Measurements from ENCODE around the gene OR11A1.

OR11A1 gene, protein sequence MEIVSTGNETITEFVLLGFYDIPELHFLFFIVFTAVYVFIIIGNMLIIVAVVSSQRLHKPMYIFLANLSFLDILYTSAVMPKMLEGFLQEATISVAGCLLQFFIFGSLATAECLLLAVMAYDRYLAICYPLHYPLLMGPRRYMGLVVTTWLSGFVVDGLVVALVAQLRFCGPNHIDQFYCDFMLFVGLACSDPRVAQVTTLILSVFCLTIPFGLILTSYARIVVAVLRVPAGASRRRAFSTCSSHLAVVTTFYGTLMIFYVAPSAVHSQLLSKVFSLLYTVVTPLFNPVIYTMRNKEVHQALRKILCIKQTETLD

DNA sequence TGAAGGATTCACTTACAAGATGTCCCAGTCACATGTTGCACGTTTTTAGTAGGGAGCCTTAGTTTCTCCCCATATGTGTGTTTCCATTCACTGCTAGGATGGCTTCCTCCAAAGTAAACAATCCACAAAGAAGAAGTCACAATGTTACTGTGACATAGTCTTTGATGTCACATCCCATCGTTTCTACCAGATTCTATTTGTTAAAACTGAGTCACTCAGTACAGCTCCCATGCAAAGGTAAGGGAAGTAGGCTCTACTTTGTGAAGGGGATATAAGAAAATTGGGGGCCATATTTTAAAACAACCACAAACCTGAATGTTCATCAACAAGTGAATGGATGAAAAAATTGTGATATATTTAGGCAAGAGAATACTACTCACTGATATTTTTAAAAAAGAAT lies at the start of gene OR11A1, which contains the start of gene OR2H1:
Gene OR11A1, minus strand, starts transcription at position 101 of the 400 bp plus-strand sequence. CDS start 29,430 bp downstream, outside the sequence.
Gene OR2H1, plus strand, starts transcription at position 185 of the 400 bp plus-strand sequence. CDS start 4,615 bp downstream, outside the sequence.
- TF ChIP-seq GATA3 (IDR thresholded peaks at IDR 0.05; ENCODE audit: low read depth, low read length): no peak

DNA sequence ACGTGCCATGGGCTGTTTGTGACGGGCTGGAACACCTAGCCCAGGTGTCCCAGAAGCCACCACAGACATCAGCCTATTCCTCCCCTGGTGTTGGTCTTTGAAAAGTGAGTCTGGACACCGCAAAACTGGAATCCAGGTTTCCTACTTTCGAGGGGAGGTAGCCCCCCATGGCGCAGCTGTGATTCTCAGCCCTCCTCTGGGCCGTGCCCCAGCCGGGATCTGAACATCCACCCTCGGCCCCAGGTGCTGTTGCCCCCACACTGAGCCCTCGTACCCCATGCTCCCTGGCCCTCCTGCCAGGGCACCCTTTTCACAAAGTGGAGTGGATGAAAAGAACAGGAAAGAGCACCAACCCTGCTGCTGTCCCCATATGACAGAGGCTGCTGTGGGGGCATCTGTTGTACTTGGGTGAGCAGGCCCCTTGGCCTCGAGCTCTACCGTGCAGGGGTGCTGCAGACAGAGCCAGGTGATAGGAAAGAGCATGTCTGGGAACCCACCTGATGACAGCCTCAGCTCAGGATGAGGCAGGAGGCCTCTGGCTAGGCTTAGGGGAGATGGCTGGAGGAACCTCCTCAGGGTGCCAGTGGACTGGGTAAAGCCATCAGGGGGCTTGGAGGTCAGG lies 49.7 kb upstream of the OR11A1 start:
- TF ChIP-seq GATA2 (IDR thresholded peaks at IDR 0.05; ENCODE audit: low read depth, low read length): no peak
- no peak for TF ChIP-seq GATA3 (IDR thresholded peaks at IDR 0.05; ENCODE audit: low read depth, low read length)

DNA sequence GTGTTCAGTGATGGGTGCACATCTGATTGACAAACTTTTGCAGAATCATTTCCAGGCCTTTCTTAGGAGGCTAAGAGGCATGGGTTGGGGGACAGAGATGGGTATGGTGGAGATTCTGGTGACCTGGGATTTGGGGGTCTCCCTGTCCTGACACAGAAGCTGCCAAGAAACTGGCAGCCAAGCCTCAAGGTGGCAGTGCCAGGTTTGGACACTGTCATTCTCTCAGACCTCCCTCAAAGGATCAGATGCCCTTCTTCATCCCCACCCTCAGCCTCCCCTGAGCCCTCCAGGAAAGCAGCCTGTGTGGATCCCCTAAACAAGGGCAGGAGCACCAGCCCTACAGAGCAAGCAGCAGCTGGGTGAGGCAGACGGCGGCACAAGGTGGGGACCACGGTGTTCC lies 48.9 kb upstream of the OR11A1 start:
- TF ChIP-seq GATA2 (IDR thresholded peaks at IDR 0.05; ENCODE audit: low read depth, low read length) (no peak), GATA3 (IDR thresholded peaks at IDR 0.05; ENCODE audit: low read depth, low read length) (no peak)

DNA sequence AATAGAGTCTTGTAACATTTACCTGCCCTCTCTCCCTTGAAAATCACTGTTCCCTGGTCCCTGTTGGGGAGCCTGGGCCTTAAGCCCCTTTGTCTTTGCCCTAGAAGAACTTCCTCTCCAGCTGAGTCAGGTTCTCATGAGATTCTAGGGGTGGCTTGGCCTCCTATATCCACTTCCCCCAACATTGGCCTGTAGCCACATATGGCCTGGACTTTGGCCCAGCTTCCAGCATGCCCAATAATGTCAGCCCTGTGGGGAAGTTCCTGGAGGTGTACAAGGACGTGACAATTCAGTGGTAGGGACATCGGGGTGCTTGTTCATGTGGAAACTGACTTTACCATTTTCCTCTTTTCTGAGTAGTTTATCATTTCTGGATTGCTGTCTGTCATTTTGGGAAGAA lies 48.1 kb upstream of the OR11A1 start:
- no peak for TF ChIP-seq GATA2 (IDR thresholded peaks at IDR 0.05; ENCODE audit: low read depth, low read length)
- TF ChIP-seq GATA3 (IDR thresholded peaks at IDR 0.05; ENCODE audit: low read depth, low read length): no peak

DNA sequence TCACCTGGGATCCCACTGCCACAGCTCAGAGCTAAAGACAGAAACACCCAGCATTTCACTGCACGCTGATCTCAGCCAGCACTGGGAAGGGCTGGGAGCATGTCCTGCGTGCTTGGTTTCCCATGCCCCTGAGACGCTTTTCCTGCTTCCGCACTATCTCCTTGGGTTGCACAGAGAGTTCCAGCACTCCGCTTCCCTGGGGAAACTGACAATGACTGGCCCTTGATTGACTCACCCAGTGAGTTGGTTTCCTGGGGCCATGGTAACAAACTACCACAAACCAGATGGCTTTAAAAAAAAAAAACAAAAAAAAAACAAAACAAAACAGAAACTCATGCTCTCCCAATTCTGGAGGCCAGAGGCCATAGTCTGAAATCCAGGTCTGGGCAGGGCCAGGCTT lies 45.7 kb upstream of the OR11A1 start:
- TF ChIP-seq GATA3 (IDR thresholded peaks at IDR 0.05; ENCODE audit: low read depth, low read length) (no peak), GATA2 (IDR thresholded peaks at IDR 0.05; ENCODE audit: low read depth, low read length) (no peak)

DNA sequence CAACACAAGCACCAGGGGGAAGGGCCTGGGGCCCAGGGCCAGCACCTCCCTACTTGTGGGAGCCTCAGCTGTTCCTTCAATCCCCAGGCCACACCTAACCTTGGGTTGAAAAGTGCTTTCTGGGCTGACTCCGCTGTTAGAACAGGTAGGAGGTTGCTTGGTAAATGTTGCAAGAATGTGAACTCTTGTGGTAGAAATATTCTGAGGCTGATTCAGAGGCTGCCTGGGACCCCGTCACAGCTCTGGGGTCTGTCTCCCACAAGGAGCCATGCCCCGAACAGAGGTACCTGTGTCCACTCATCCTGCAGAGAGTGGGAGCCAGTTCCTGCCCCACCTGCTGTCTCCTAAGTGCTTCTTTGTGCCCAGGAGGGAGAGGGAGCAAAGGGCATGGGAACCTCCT lies 45.3 kb upstream of the OR11A1 start:
- TF ChIP-seq GATA3 (IDR thresholded peaks at IDR 0.05; ENCODE audit: low read depth, low read length) (no peak), GATA2 (IDR thresholded peaks at IDR 0.05; ENCODE audit: low read depth, low read length) (no peak)

DNA sequence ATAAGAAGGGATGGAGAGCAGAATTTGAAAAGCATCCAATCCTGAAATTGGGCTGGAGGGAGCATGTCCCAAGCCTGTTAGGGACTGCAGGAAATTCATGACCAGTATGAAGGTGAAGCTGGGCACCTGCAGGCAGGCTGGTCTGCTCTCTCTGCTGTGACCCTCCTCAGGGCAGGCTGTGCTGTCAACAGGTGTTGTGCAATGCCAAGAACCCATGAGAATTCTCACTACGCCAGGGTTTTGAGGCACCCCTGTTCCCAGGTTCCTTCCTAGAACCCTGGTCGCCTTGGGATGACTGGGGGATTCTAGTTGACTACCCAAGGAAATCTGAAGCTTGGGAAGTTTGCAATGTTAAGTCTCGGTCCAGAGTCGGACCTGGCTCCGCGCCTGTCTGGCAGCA lies 44.2 kb upstream of the OR11A1 start:
- TF ChIP-seq GATA3 (IDR thresholded peaks at IDR 0.05; ENCODE audit: low read depth, low read length) (no peak), GATA2 (IDR thresholded peaks at IDR 0.05; ENCODE audit: low read depth, low read length) (no peak)

DNA sequence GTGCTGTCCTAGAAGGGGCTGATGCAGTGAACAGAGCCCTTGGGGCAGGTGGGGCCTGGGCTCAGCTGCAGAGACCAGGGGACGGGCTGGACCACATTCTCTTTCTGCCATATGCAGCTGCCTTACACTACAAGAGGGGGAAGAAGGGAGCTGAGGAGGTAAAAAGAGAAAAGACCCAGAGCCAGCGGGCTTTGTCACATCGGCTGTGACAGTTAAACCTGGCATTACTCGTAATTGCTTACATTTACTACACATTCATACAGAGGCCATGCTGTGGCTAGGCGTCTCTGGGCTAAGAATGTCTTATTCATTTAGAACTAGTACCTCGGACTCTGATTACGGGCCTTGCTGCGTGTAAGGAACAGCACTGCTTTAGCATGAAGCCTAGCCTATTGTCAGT lies 43.7 kb upstream of the OR11A1 start:
- TF ChIP-seq GATA3 (IDR thresholded peaks at IDR 0.05; ENCODE audit: low read depth, low read length) (no peak), GATA2 (IDR thresholded peaks at IDR 0.05; ENCODE audit: low read depth, low read length) (no peak)

DNA sequence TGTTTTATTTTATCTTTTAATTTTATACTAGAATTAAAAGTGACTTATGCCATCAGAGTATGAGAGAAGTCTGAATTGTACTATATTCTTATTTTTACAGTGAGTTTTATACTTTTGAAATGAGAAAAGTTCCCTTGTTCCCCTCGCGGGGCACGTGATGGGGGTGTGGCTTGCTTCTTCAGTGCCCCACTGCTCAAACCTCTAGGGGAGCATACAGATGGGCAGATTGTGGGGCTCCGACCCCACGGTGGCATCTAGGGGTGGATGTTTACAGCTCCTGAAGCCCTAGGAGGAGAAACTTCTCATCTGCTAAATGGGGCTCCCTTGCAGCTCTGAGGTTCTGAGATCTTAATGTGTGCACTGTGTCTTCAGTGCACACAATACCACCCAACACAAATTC lies 42.8 kb upstream of the OR11A1 start:
- TF ChIP-seq GATA3 (IDR thresholded peaks at IDR 0.05; ENCODE audit: low read depth, low read length): no peak
- TF ChIP-seq GATA2 (IDR thresholded peaks at IDR 0.05; ENCODE audit: low read depth, low read length): no peak

DNA sequence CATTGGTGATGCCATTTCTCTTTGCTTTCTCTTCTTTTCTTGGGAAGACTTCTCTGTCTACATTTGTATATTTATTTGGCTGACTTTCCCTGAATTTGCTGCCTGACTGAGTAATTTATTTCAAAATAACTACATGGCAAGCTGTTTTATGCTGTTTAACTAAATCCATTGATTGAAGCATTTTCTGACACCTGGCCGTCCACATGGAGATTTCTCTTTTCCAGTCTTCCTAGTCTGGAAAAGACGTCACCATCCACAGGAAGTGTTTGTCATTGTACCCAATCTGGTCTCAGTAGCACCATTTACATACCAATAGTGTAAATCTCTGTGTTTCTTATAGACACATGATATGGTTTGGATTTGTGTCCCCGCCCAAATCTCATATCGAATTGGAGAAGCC lies 40.1 kb upstream of the OR11A1 start:
- TF ChIP-seq GATA2 (IDR thresholded peaks at IDR 0.05; ENCODE audit: low read depth, low read length) (no peak), GATA3 (IDR thresholded peaks at IDR 0.05; ENCODE audit: low read depth, low read length) (no peak)

DNA sequence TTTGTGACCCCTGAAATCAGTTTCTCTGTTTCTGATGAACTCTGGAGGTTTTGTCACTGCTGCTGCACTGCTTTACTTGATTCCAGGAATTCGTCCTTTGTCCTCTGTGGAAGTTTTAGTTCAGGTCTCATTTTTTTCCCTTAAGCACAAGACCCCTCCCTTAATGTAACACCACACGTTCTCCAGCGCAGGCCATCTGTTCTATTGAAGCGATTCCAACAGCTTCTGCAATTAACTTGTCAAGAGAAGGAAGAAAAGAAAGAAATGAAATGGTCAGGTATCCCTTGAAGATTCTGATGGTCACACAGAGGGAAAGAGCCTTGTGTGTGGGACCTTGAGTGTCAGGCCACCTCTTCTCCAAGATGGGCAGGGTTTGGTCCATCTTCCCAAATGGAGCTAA lies 38.7 kb upstream of the OR11A1 start:
- TF ChIP-seq GATA3 (IDR thresholded peaks at IDR 0.05; ENCODE audit: low read depth, low read length): no peak
- no peak for TF ChIP-seq GATA2 (IDR thresholded peaks at IDR 0.05; ENCODE audit: low read depth, low read length)

DNA sequence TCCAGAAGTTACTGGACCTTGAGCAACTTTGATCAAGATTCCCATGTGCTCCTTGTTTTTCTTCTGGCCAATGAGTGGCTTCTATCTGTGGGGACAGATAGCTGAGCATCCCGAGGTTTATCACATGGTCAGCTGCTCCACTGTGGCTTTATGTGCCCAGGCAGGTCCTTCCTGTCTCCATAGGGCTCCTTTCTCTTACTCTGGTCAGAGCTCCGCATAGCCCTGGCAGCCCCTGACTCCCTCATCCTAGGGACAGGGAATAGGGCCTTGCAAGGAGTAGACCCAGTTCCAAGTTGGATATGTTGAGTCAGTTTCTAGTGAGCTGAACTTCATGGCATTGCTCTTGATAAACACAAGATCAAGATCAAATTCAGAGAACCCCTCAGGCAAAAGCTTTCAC lies 37.3 kb upstream of the OR11A1 start:
- no peak for TF ChIP-seq GATA3 (IDR thresholded peaks at IDR 0.05; ENCODE audit: low read depth, low read length)
- no peak for TF ChIP-seq GATA2 (IDR thresholded peaks at IDR 0.05; ENCODE audit: low read depth, low read length)

DNA sequence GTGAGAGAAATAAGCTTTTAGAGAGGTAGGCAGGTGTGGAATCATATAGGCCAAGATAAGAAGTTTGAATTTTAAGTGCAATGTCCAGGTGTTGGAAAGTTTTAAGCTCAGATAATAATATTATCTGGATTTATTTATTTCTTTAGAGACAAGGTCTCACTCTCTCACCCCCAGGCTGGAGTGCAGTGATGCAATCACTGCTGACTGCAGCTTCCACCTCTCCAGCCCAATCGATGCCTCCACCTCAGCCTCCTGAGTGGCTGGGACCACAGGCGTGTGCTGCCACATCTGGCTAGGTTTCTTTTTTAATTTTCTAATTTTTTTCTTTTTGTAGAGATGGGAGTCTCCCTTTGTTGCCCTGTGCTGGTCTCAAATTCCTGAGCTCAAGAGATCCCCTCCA lies 36.4 kb upstream of the OR11A1 start:
- TF ChIP-seq GATA3 (IDR thresholded peaks at IDR 0.05; ENCODE audit: low read depth, low read length) (no peak), GATA2 (IDR thresholded peaks at IDR 0.05; ENCODE audit: low read depth, low read length) (no peak)

DNA sequence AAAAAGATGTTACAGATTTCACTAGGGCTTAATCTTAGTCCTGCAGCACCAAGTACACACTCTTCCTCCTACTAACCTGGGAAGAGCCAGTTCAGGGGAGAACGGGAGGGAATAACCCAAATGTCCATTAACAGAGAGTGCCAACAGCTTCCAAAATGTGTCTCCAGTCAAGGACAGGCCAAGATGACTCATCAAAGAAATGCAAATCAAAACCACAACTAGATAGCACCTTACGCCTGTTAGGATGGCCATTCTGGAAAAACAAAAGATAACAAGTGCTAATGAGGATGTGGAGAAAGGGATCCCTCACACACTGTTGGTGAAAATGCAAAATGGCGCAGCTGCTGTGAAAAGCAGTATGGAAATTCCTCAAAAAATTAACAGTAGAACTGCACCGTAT lies 34.7 kb upstream of the OR11A1 start:
- no peak for TF ChIP-seq GATA3 (IDR thresholded peaks at IDR 0.05; ENCODE audit: low read depth, low read length)
- no peak for TF ChIP-seq GATA2 (IDR thresholded peaks at IDR 0.05; ENCODE audit: low read depth, low read length)

DNA sequence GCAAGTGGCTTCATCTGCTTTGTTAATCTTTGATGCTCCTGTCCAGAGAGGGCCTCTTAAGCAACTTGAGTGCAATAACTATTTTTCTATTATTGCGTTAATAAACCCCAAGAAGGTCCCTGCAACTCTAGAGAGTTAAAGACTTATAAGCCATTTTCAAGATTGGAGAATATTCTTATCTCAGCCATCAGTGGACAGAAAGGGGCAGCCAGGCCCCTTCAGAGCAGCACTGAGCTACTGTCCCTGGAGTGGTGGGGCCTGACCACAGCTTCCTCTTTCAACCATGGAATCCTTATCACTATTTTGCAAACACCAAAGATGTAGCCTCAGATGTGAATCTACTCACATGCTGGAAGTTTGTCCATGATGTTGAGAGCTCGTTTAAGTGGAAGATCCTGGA lies 33.7 kb upstream of the OR11A1 start:
- TF ChIP-seq GATA3 (IDR thresholded peaks at IDR 0.05; ENCODE audit: low read depth, low read length) (no peak), GATA2 (IDR thresholded peaks at IDR 0.05; ENCODE audit: low read depth, low read length) (no peak)

Data from SH-SY5Y (cell line).